Skin epidermis (tissue), 12 donors: ENCODE data around the gene WNT7B.

ENCODE experiments used
- H3K27ac ChIP-seq, 21 experiments: fragments of 200-600 bp; sonication (generic) in 11 of 21; one replicate each; pipeline ENCODE4 v1.5.0; 2020; ENCODE audit warnings: mild to moderate bottlenecking in 3 of 21, inconsistent platforms in 2 of 21, moderate library complexity in 2 of 21
- H3K4me3 ChIP-seq, 7 experiments: fragments of 200-600 bp; sonication (generic) in 2 of 7; one replicate each; pipeline ENCODE4 v1.5.0; 2020; ENCODE audit warnings: inconsistent platforms in 2 of 7, mild to moderate bottlenecking in 2 of 7, moderate library complexity in 1 of 7

WNT7B gene

GRCh38 chr22:45976254-45977002 is 534 bp downstream of the WNT7B start:
- H3K27ac ChIP-seq: peak overlapping the region in 9 of 21 experiments; percentile 26 to 76 (median 55)

GRCh38 chr22:45975164-45976161 is 1.5 kb downstream of the WNT7B start:
- peak overlapping the region in 4 of 21 experiments; percentile 22 to 82 (median 24) for H3K27ac ChIP-seq
- peak overlapping the region in 4 of 7 experiments; percentile 17 to 58 (median 47) for H3K4me3 ChIP-seq

More at GRCh38 chr22:45976254-45977002, 534 bp downstream of the WNT7B start:
- H3K4me3 ChIP-seq: peak overlapping the region; percentile 22 to 58 (median 38)

GRCh38 chr22:45974498-45974897 is 2.5 kb downstream of the WNT7B start:
- H3K4me3 ChIP-seq: peak overlapping the region in 3 of 7 experiments; percentile 37 to 58 (median 46)
- peak overlapping the region in 1 of 21 experiments; percentile 82 for H3K27ac ChIP-seq

GRCh38 chr22:45972889-45973253 is 4.1 kb downstream of the WNT7B start:
- peak overlapping the region in 1 of 7 experiments; percentile 22 for H3K4me3 ChIP-seq
- H3K27ac ChIP-seq: peak overlapping the region in 1 of 21 experiments; percentile 81

- peak overlapping the region in 1 of 21 experiments; percentile 81 for H3K27ac ChIP-seq
- peak overlapping the region; percentile 5 to 34 (median 20) for H3K4me3 ChIP-seq
Measured at GRCh38 chr22:45972091-45972888, 4.7 kb downstream of the WNT7B start.

GRCh38 chr22:45971408-45972028 is 5.4 kb downstream of the WNT7B start:
- peak overlapping the region in 1 of 21 experiments; percentile 81 for H3K27ac ChIP-seq
- peak overlapping the region; percentile 5 to 34 (median 20) for H3K4me3 ChIP-seq

- peak overlapping the region; percentile 5 to 34 (median 20) for H3K4me3 ChIP-seq
Measured at GRCh38 chr22:45970705-45971407, 6.1 kb downstream of the WNT7B start.

GRCh38 chr22:45969801-45970470 is 7.0 kb downstream of the WNT7B start:
- peak overlapping the region in 1 of 7 experiments; percentile 22 for H3K4me3 ChIP-seq

More at GRCh38 chr22:45970705-45971407, 6.1 kb downstream of the WNT7B start:
- H3K27ac ChIP-seq: peak overlapping the region in 1 of 21 experiments; percentile 81

GRCh38 chr22:45969414-45969799 is 7.6 kb downstream of the WNT7B start:
- Histone ChIP-seq H3K27ac (peak overlapping the region in 1 of 21 experiments; percentile 62), H3K4me3 (no peak overlapping the region)

More at GRCh38 chr22:45969801-45970470, 7.0 kb downstream of the WNT7B start:
- H3K27ac ChIP-seq: peak overlapping the region in 1 of 21 experiments; percentile 62

GRCh38 chr22:45968751-45969413 is 8.1 kb downstream of the WNT7B start:
- H3K4me3 ChIP-seq: no peak overlapping the region
- peak overlapping the region in 1 of 21 experiments; percentile 62 for H3K27ac ChIP-seq

- no peak overlapping the region for H3K4me3 ChIP-seq
- H3K27ac ChIP-seq: no peak overlapping the region
Measured at GRCh38 chr22:45968003-45968650, 8.8 kb downstream of the WNT7B start.

GRCh38 chr22:45966895-45967365 is 10.0 kb downstream of the WNT7B start:
- Histone ChIP-seq H3K27ac (no peak overlapping the region), H3K4me3 (no peak overlapping the region)

- no peak overlapping the region for H3K4me3 ChIP-seq
- no peak overlapping the region for H3K27ac ChIP-seq
Measured at GRCh38 chr22:45966320-45966894, 10.6 kb downstream of the WNT7B start.

GRCh38 chr22:45965563-45965962 is 11.4 kb downstream of the WNT7B start:
- Histone ChIP-seq H3K27ac (no peak overlapping the region), H3K4me3 (no peak overlapping the region)

GRCh38 chr22:45964926-45965527 is 11.9 kb downstream of the WNT7B start:
- Histone ChIP-seq H3K27ac (no peak overlapping the region), H3K4me3 (no peak overlapping the region)

GRCh38 chr22:45964372-45964771 is 12.6 kb downstream of the WNT7B start:
- Histone ChIP-seq H3K27ac (no peak overlapping the region), H3K4me3 (no peak overlapping the region)
